Activated CD4-positive, alpha-beta T cell treated with anti-CD3 and anti-CD28 coated beads, Interleukin-2, Interleukin-4, amounts not matched to agents 100 ng/mL and 50 ng/mL, durations not matched to agents 16 hours and 8 hours (primary cell): ENCODE results near the gene CCDC80.
A peak's percentile ranks its signal among the peaks of the same experiment; 100 is the strongest.
"Not testable (repeated sequence)": the region's sequence is repeated elsewhere in the genome, so short reads cannot be mapped to it uniquely, and the experiment has no call there.

Experiments used
- DNase-seq: peaks from one replicate; pipeline ENCODE4 v3.0.0-alpha.2; 2020; ENCODE audit warnings: low spot score

Gene CCDC80

GRCh38 chr3:112640930-112641801 lies at the start of gene CCDC80:
CCDC80 (minus strand) TSS chr3:112641143; CDS start chr3:112639905, 1,238 bp downstream.
- DNase-seq: no peak

GRCh38 chr3:112689989-112690388 lies 49.0 kb upstream of the CCDC80 start:
- no peak for DNase-seq

- no peak for DNase-seq
Observed at GRCh38 chr3:112689385-112689784, 48.4 kb upstream of the CCDC80 start.

DNA sequence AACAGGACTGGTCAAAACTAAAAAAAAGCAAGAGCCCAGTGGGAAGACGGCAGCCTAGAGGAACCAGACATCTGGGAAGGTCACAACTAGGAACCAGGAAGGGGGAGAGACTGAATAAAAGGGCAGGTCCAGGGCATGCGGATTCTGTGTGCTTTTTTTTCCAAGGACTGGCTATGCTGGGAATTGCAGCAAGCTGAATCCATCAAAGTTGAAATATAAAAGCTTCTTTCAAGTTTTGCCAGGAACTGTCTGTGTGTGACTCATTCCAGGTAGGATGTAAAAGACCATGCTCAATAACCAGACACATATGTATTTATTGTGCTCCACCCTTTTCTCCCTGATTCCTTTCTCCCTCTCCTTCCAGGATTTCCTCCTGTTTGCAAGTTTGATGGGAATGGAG lies 47.9 kb upstream of the CCDC80 start:
- no peak for DNase-seq

DNA sequence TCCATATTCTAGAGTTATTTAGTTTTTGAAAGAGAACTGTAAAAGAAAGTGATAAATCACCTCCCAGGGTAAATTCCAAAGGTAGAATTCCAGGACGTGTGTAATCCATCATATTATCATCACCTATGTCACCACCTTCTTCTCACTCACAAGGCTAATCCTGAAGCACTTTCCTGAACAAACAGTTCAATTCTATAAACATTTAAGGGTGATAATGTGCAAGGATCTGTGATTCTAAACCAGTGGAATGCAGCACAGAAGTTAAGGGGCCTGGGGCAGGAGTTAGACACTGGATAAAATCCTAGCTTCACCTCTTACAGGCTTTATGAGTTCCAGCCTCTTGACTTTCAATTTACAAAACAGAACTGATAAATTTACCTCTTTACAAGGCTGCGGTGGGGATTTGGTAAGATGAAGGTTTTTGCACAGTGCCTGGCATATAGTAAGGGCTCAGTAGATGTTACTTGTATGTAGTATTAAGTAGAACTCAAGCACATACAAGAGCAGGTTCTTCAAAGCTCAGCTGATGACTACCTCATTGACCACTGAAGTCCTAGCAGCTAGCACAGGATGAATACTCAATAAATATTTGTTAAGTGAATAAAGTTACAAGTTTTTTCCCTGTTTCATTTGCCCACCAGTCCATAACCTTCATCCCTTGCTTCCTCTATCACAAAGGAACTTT lies 47.3 kb upstream of the CCDC80 start:
- DNase-seq: no peak

DNA sequence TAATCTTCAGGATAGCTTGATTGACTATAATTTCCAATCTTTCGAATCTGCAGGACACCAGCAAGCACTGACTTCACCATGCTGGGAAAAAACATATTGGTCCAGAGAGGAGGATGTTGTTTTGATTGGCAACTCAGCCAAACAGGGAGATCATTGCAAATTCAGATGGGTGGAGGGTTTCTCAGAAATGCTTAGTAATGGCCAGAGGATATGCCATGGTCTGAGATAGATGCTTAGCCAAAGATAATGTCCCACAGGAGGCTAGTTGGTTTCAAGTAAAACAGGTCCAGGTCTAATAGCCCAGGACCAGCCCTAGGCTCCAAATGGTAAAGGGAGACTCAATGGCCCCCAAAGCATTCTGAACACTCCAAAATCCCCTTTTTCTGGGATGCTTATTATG lies 46.7 kb upstream of the CCDC80 start:
- no peak for DNase-seq

- no peak for DNase-seq
Observed at GRCh38 chr3:112687211-112687610, 46.3 kb upstream of the CCDC80 start.

GRCh38 chr3:112685956-112686799 lies 45.2 kb upstream of the CCDC80 start:
- DNase-seq: no peak

DNA sequence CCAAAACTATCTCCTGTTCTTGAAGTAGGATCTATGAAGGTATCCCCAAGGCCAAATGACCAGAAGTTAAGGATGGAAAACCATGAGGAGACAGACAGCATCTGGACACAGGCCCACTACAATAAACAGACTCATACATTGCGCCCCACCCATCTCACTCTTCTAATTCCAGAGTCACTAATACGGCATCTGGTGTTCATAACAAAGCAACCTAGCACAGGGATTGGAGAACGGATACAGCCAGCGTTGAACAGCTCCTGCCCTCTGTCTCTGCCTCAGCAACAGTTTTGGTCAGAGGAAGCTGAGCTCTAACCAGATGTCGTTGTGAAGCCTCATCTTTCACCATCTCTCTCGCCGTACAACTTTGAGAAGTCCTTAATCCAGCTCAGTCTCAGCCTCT lies 44.5 kb upstream of the CCDC80 start:
- no peak for DNase-seq

DNA sequence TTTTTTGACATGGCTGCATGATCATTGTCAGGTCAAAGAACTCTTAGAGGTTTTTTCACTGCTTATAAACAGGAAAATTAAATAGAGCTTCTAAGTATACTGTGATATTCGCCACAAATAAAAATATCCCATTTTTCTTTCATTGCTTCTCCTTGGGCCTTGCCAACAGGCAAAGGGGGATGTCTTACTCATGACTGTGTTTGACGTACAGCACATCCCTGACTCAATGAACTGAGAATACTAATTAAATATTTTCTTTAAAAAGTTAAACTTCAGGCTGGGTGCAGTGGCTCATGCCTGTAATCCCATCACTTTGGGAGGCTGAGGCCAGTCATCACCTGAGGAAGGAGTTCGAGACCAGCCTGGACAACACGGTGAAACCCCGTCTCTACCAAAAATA lies 41.4 kb upstream of the CCDC80 start:
- no peak for DNase-seq

DNA sequence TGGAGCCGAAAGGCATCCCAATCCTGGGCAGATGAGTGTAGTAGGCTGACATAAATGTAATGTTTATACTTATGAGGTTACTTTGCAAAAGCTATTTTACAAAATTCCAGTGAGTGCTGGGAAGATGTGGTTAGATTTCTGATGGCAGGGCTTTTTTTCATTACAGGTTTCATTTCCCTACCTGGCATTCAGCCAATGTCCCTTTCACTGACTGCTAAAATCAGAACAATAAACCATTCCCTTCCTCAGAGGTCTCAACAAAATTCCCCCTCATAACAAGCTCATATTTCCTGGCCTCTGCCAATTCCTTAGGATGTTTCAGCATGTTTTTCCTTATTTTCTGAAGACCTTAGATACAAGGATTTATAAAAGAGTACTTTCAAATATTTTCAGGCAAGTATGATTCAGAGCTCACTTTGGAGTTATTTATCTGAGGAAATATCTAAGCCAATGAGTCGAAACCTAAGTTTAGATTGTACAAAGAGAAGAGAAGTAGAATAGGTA lies 40.9 kb upstream of the CCDC80 start:
- DNase-seq: no peak

DNA sequence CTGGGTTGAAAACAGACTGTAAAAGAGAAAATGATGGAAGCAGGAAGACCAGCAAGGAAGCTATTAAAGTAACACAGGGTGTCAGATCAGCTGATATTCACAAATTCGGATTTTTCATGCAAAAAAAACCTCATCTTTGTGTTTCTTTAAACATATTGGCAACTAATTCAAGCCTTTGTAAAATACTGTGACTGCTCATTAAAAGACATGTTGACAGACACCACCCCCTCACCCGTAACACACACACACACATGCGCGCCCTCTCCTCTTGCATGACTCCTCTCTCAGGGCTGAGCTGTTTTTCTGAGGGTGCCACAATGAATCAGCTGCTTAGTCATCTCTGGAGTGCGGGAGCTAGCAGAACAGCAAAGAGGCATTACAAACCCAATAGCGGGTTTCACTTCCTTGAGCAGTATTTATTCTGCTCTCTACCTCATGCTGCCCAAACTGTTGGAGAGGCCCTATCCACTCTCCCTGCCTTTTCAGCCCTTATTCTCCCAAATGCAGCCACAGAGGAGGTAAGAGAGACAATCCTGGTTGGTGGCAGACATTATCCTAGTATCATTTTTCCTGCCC lies 35.8 kb upstream of the CCDC80 start:
- peak; percentile 99 for DNase-seq

DNA sequence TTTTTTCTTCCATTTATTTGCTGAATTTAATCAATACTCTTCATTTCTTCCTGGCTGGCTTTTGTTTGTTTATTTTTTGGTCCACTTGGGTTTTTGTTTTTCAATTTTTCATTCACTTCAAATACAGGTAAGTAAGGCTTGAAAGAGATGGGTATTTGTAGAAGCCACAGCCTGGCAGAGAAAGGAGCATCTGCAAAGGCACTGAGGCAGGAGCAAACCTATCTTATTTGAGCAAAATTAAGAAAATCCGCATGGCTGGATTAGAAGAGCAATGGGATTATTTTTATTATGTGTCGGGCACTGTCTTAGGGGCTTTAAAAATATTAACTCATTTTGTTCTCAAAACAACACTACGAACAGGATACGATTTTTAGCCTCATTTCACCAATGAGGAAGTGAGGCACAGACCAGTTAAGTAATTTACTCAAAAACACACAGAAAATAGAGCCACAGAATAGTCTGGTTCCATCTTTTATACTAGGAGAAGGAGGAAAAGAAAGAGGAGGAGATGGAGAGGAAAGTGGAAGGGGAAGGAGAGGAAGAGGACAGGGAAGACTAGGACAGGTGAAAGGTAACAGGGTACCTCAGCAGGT lies 35.1 kb upstream of the CCDC80 start:
- no peak for DNase-seq

GRCh38 chr3:112675349-112675748 lies 34.4 kb upstream of the CCDC80 start:
- DNase-seq: no peak

GRCh38 chr3:112672716-112673541 lies 32.0 kb upstream of the CCDC80 start:
- peak; percentile 42 for DNase-seq

GRCh38 chr3:112671930-112672715 lies 31.2 kb upstream of the CCDC80 start:
- peak; percentile 56 for DNase-seq

GRCh38 chr3:112670824-112671223 lies 29.9 kb upstream of the CCDC80 start:
- DNase-seq: no peak

DNA sequence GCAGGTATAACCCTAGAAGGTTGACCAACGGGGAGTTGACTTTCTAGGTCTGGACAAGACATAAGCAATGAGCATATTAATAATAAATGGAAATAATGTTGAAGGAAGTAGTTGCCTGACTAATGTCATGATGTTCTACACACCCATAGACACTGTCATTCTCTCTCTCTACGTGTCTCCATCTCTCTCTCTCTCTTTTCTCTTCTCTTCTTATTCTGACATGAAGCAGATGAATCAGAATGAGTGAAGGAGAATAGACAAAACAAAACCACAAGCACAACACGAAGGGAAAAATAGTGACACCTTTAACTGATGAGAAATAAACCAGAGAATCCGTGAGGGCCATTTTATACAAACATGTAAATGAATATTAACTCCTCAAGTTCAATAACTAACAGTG lies 26.7 kb upstream of the CCDC80 start:
- no peak for DNase-seq

GRCh38 chr3:112665009-112665408 lies 24.1 kb upstream of the CCDC80 start:
- not testable (repeated sequence) for DNase-seq

- DNase-seq: no peak
Observed at GRCh38 chr3:112656043-112656442, 15.1 kb upstream of the CCDC80 start.
